ENCODE results near the gene SETDB2. TPM values are rescaled to one million over a fixed set of nuclear protein-coding genes. Genes with fewer than 3 reads are reported as not detected.

SETDB2 gene
- total RNA-seq, 1 experiment from 2014 or later, result 14.7 TPM

DNA sequence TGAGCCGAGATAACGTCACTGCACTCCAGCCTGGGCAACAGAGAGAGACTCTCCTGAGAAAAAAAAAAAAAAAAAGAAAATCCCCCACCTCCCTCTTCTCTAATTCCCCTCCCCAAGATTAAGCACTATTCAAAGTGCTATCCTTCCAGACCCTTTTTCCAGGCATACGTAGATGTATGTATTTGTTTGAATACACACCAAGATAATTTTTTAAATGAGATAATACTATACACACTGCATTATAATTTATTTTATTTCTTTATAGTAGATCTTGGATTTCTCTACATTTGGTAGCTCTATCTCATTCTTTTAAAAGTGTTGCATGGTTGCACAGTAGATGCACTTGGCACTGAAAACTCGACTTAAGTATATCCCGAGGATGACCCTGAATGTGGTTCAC lies 32.7 kb upstream of the SETDB2 start:
- TF ChIP-seq, protein P1, sequence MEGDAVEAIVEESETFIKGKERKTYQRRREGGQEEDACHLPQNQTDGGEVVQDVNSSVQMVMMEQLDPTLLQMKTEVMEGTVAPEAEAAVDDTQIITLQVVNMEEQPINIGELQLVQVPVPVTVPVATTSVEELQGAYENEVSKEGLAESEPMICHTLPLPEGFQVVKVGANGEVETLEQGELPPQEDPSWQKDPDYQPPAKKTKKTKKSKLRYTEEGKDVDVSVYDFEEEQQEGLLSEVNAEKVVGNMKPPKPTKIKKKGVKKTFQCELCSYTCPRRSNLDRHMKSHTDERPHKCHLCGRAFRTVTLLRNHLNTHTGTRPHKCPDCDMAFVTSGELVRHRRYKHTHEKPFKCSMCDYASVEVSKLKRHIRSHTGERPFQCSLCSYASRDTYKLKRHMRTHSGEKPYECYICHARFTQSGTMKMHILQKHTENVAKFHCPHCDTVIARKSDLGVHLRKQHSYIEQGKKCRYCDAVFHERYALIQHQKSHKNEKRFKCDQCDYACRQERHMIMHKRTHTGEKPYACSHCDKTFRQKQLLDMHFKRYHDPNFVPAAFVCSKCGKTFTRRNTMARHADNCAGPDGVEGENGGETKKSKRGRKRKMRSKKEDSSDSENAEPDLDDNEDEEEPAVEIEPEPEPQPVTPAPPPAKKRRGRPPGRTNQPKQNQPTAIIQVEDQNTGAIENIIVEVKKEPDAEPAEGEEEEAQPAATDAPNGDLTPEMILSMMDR (IDR thresholded peaks at IDR 0.05; ENCODE audit: insufficient read depth in 1 of 2, low read depth in 1 of 2, low read length in 1 of 2, severe bottlenecking in 1 of 2, unreplicated experiment in 1 of 2), result no peak
- no peak overlapping the region for H3K4me3 Mint-ChIP-seq (ENCODE audit: unreplicated experiment)
- no peaks in the 10 kb centered on the region for H3K36me3 Mint-ChIP-seq (ENCODE audit: insufficient read depth, unreplicated experiment)
- Histone ChIP-seq H3K36me3 (ENCODE audit: control insufficient read depth, insufficient read depth, low read length) (no peaks in the 10 kb centered on the region), H3K27me3 (replicated peaks; ENCODE audit: control insufficient read depth, insufficient read depth, low read length) (no peaks in the 10 kb centered on the region), H3K4me1 (no peaks in the 10 kb centered on the region), H3K4me3 (ENCODE audit: low read depth, low read length) (no peak overlapping the region), H3K9me3 (no peaks in the 10 kb centered on the region)
- ChIA-PET POLR2A (no interaction called here), CTCF (no interaction called here)
- intact Hi-C loops (cut with micrococcal nuclease; ENCODE audit: unreplicated experiment), result no loop called here
- peaks cover 14% of the 10 kb centered on the region for H3K4me1 Mint-ChIP-seq (ENCODE audit: low read depth, unreplicated experiment)
- H3K27me3 Mint-ChIP-seq (ENCODE audit: insufficient read depth, unreplicated experiment), result no peaks in the 10 kb centered on the region
- no peak overlapping the region for H3K27ac Mint-ChIP-seq (ENCODE audit: unreplicated experiment)
- no peaks in the 10 kb centered on the region for H3K9me3 Mint-ChIP-seq (ENCODE audit: unreplicated experiment)
- no TSS peak for BruUV-seq (replicated peaks)
- no peak for DNase-seq

DNA sequence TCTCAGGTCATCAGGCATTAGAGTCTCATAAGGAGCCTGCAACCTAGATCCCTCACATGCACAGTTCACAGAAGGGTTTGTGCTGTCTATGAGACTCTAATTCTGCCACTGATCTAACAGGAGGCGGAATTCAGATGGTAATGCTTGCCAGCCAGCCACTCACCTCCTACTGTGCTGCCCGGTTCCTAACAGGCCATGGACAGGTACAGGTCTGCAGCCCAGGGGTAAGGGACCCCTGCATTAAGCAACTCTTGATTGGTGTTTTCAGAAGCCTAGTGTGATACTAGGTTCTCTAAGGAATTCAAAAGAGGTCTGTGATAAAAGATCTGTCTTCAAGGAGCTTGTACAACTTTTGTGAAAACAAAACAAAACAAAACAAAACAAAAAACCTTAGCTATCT lies 31.3 kb upstream of the SETDB2 start:
- no peaks in the 10 kb centered on the region for H3K9me3 Mint-ChIP-seq (ENCODE audit: unreplicated experiment)
- TF ChIP-seq, protein P1 (IDR thresholded peaks at IDR 0.05; ENCODE audit: insufficient read depth in 1 of 2, low read depth in 1 of 2, low read length in 1 of 2, severe bottlenecking in 1 of 2, unreplicated experiment in 1 of 2), result no peak
- H3K4me3 Mint-ChIP-seq (ENCODE audit: unreplicated experiment), result no peak overlapping the region
- no peaks in the 10 kb centered on the region for H3K9me3 ChIP-seq
- H3K36me3 Mint-ChIP-seq (ENCODE audit: insufficient read depth, unreplicated experiment), result no peaks in the 10 kb centered on the region
- no peak for DNase-seq
- no peaks in the 10 kb centered on the region for H3K4me1 ChIP-seq
- ChIA-PET POLR2A (no interaction called here), CTCF (no interaction called here)
- no peaks in the 10 kb centered on the region for H3K36me3 ChIP-seq (ENCODE audit: control insufficient read depth, insufficient read depth, low read length)
- no TSS peak for BruUV-seq (replicated peaks)
- intact Hi-C loops (cut with micrococcal nuclease; ENCODE audit: unreplicated experiment), result no loop called here
- H3K27me3 Mint-ChIP-seq (ENCODE audit: insufficient read depth, unreplicated experiment), result no peaks in the 10 kb centered on the region
- no peaks in the 10 kb centered on the region for H3K27me3 ChIP-seq (replicated peaks; ENCODE audit: control insufficient read depth, insufficient read depth, low read length)
- no peak overlapping the region for H3K4me3 ChIP-seq (ENCODE audit: low read depth, low read length)
- peaks cover 12% of the 10 kb centered on the region for H3K4me1 Mint-ChIP-seq (ENCODE audit: low read depth, unreplicated experiment)
- no peak overlapping the region for H3K27ac Mint-ChIP-seq (ENCODE audit: unreplicated experiment)

DNA sequence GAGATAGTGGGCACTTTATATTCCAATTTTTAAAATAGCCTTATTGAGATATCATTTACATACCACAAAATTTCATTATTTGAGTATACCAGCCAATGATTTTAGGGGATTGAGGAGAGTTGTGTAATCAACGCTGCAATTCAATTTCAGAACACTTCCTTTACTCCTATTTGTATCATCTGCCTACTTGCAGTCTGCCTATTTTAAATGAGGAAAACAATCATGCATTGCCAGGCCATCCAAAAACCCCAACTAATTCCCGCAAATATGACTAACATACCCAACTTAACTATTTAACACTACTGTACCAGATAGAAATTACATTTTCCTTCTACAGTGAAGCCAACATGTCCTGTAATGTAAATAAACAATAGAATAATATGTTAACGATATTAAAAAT lies 26.9 kb upstream of the SETDB2 start:
- Mint-ChIP-seq H3K9me3 (ENCODE audit: unreplicated experiment) (no peaks in the 10 kb centered on the region), H3K4me3 (ENCODE audit: unreplicated experiment) (no peak overlapping the region), H3K27me3 (ENCODE audit: insufficient read depth, unreplicated experiment) (no peaks in the 10 kb centered on the region), H3K4me1 (ENCODE audit: low read depth, unreplicated experiment) (peaks cover 4% of the 10 kb centered on the region), H3K27ac (ENCODE audit: unreplicated experiment) (no peak overlapping the region), H3K36me3 (ENCODE audit: insufficient read depth, unreplicated experiment) (no peaks in the 10 kb centered on the region)
- ChIA-PET CTCF (no interaction called here), POLR2A (no interaction called here)
- no peak overlapping the region for H3K4me3 ChIP-seq (ENCODE audit: low read depth, low read length)
- no peaks in the 10 kb centered on the region for H3K36me3 ChIP-seq (ENCODE audit: control insufficient read depth, insufficient read depth, low read length)
- no peaks in the 10 kb centered on the region for H3K9me3 ChIP-seq
- TF ChIP-seq, protein P1 (IDR thresholded peaks at IDR 0.05; ENCODE audit: insufficient read depth in 1 of 2, low read depth in 1 of 2, low read length in 1 of 2, severe bottlenecking in 1 of 2, unreplicated experiment in 1 of 2), result no peak
- intact Hi-C loops (cut with micrococcal nuclease; ENCODE audit: unreplicated experiment), result no loop called here
- DNase-seq, result no peak
- BruUV-seq (replicated peaks), result no TSS peak
- H3K4me1 ChIP-seq, result no peaks in the 10 kb centered on the region
- no peaks in the 10 kb centered on the region for H3K27me3 ChIP-seq (replicated peaks; ENCODE audit: control insufficient read depth, insufficient read depth, low read length)

All from Caco-2 (cell line).